NB4 (cell line): ENCODE data around the gene MOGAT2.

ENCODE experiments used
- DNase-seq: peaks from one replicate; pipeline ENCODE4 v3.0.0; 2010; ENCODE audit warnings: low read depth
- H3K4me3 ChIP-seq: one replicate; pipeline ENCODE4 v1.5.1; 2011; ENCODE audit warnings: mild to moderate bottlenecking, low read depth, low read length, moderate library complexity
- MAX ChIP-seq: IDR thresholded peaks from 2 replicates; pipeline ENCODE4 v1.6.1; 2011; ENCODE audit warnings: low read depth, low read length
- MYC ChIP-seq: IDR thresholded peaks from 2 replicates; pipeline ENCODE4 v1.6.1; 2011; ENCODE audit warnings: low read depth, low read length
- POLR2A ChIP-seq: IDR thresholded peaks from 2 replicates; pipeline ENCODE4 v1.6.1; 2011; ENCODE audit warnings: mild to moderate bottlenecking; ENCODE audit not compliant: insufficient read length; ENCODE audit errors: extremely low read depth
- TF ChIP-seq, protein P1 (sequence below): IDR thresholded peaks from one replicate; pipeline ENCODE4 v1.5.1; 2012; ENCODE audit warnings: low read depth, low read length

MOGAT2 gene

GRCh38 chr11:75725547-75726320 is 8.1 kb downstream of the MOGAT2 start:
- H3K4me3 ChIP-seq = no peak overlapping the region
- DNase-seq = no peak
- no peak for TF ChIP-seq MYC
- no peak for TF ChIP-seq MAX
- TF ChIP-seq, protein P1, sequence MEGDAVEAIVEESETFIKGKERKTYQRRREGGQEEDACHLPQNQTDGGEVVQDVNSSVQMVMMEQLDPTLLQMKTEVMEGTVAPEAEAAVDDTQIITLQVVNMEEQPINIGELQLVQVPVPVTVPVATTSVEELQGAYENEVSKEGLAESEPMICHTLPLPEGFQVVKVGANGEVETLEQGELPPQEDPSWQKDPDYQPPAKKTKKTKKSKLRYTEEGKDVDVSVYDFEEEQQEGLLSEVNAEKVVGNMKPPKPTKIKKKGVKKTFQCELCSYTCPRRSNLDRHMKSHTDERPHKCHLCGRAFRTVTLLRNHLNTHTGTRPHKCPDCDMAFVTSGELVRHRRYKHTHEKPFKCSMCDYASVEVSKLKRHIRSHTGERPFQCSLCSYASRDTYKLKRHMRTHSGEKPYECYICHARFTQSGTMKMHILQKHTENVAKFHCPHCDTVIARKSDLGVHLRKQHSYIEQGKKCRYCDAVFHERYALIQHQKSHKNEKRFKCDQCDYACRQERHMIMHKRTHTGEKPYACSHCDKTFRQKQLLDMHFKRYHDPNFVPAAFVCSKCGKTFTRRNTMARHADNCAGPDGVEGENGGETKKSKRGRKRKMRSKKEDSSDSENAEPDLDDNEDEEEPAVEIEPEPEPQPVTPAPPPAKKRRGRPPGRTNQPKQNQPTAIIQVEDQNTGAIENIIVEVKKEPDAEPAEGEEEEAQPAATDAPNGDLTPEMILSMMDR = no peak
- TF ChIP-seq POLR2A = no peak

DNA sequence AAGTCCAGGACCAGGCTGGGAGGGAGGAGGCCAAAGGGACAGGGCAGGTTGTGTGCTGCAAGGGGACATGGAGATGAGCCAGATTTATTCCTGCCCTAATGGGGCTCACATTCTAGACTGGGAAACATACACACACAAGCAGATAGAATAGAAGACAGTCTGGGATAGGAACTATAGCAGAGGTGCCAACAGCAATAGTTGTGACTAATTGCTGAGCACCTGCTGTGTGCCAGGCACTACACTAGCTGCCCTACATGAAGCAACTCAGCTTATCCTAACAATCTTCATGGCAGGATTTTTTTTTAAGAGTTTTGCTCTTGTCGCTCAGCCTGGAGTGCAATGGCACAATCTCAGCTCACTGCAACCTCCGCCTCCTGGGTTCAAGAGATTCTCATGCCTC is 11.4 kb downstream of the MOGAT2 start:
- TF ChIP-seq MAX (no peak), MYC (no peak), POLR2A (no peak)
- TF ChIP-seq, protein P1 = no peak
- no peak for DNase-seq
- H3K4me3 ChIP-seq = no peak overlapping the region

GRCh38 chr11:75731095-75731494 is 13.5 kb downstream of the MOGAT2 start:
- TF ChIP-seq MAX (no peak), POLR2A (no peak), MYC (no peak)
- TF ChIP-seq, protein P1 = peak; percentile 10
- no peak overlapping the region for H3K4me3 ChIP-seq
- DNase-seq = no peak

DNA sequence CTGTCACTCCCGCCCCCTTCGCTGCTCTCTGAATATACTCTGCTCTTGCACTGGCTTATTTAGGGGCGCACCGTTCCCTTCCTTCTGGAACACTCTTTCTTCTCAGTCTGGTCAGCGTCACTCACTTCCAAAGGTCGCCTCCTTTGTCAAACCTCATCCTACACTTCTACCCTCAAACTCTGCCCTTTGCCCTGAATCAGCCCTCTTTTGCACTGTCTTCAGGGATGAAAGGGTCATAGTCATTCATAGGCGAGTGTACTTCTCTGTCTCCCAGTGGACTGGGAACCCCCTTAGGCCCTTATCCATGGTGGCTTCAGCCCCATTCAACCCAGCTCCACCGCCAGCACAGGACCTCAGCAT is 15.4 kb downstream of the MOGAT2 start:
- TF ChIP-seq MAX (no peak), POLR2A (no peak), MYC (no peak)
- TF ChIP-seq, protein P1 = no peak
- DNase-seq = no peak

GRCh38 chr11:75733431-75734107 is 15.9 kb downstream of the MOGAT2 start:
- TF ChIP-seq, protein P1 = no peak
- TF ChIP-seq MAX (no peak), MYC (no peak), POLR2A (no peak)
- DNase-seq = no peak
- no peak overlapping the region for H3K4me3 ChIP-seq

More for the DNA sequence above, 15.4 kb downstream of the MOGAT2 start:
- H3K4me3 ChIP-seq = no peak overlapping the region
